Calu3 (cell line): ENCODE data around the gene COPG2. TPM values are rescaled to one million over a fixed set of nuclear protein-coding genes. Genes with fewer than 3 reads are reported as not detected.
"Not testable (repeated sequence)": the region's sequence is repeated elsewhere in the genome, so short reads cannot be mapped to it uniquely, and the experiment has no call there.

ENCODE experiments used
- BruUV-seq: library from RNA; stranded (reverse); fragments of 400-500 nt; replicated peaks from 2 replicates; lab custom pipeline; 2021; lab: Mats Ljungman, UMichigan
- CTCF ChIA-PET: fragments of 300-600 bp; sonication (Branson Sonifier 250); formaldehyde crosslinking; loops from one replicate; lab custom pipeline; 2022; ENCODE audit warnings: antibody characterized with exemption; lab: Charles Lee
- DNase-seq: peaks from one replicate; pipeline ENCODE4 v3.0.0; 2022
- H3K27ac Mint-ChIP-seq: one replicate; pipeline ENCODE4 v1.8.0; 2022; ENCODE audit warnings: mixed read lengths; ENCODE audit not compliant: unreplicated experiment
- H3K27me3 Mint-ChIP-seq: one replicate; pipeline ENCODE4 v1.8.0; 2022; ENCODE audit warnings: mixed read lengths; ENCODE audit not compliant: unreplicated experiment
- H3K36me3 Mint-ChIP-seq: one replicate; pipeline ENCODE4 v1.8.0; 2022; ENCODE audit warnings: mild to moderate bottlenecking, moderate library complexity, mixed read lengths; ENCODE audit not compliant: insufficient read depth, unreplicated experiment
- H3K4me1 Mint-ChIP-seq: one replicate; pipeline ENCODE4 v1.8.0; 2022; ENCODE audit warnings: mild to moderate bottlenecking, low read depth, mixed read lengths; ENCODE audit not compliant: unreplicated experiment
- H3K4me3 Mint-ChIP-seq: one replicate; pipeline ENCODE4 v1.8.0; 2022; ENCODE audit warnings: mild to moderate bottlenecking, low read depth, moderate library complexity, mixed read lengths; ENCODE audit not compliant: unreplicated experiment
- H3K9me3 Mint-ChIP-seq: one replicate; pipeline ENCODE4 v1.8.0; 2022; ENCODE audit warnings: low read depth, mixed read lengths; ENCODE audit not compliant: unreplicated experiment
- CTCF ChIP-seq: fragments of 200-600 bp; IDR thresholded peaks from one replicate; pipeline ENCODE4 v1.8.0; 2022; ENCODE audit warnings: antibody characterized with exemption; ENCODE audit not compliant: unreplicated experiment
- intact Hi-C: fragments of 100-400 bp; cut with micrococcal nuclease; formaldehyde crosslinking; loops from one replicate; pipeline ENCODE4 v1.10.0; 2022; ENCODE audit not compliant: unreplicated experiment
- total RNA-seq: library from RNA; stranded (reverse); gene quantifications from 2 replicates; pipeline ENCODE4 v1.2.3, GENCODE V29; 2022

Gene COPG2
- total RNA-seq, 1 experiment from 2014 or later = 18.2 TPM

GRCh38 chr7:130697820-130698219 is 29.3 kb upstream of the COPG2 start:
- DNase-seq = no peak
- no peak for TF ChIP-seq CTCF
- Mint-ChIP-seq H3K4me3 (no peak overlapping the region), H3K27me3 (no peaks in the 10 kb centered on the region), H3K4me1 (no peaks in the 10 kb centered on the region), H3K9me3 (no peaks in the 10 kb centered on the region), H3K36me3 (no peaks in the 10 kb centered on the region), H3K27ac (no peak overlapping the region)
- intact Hi-C loops = loop anchor here (5.0 kb wide), 1 partner anchor 456 kb away; no protein-coding TSS in a partner anchor
- CTCF ChIA-PET = no interaction called here
- BruUV-seq = no TSS peak

GRCh38 chr7:130695840-130696239 is 27.3 kb upstream of the COPG2 start:
- intact Hi-C loops = loop anchor here (5.0 kb wide), 1 partner anchor 454 kb away; no protein-coding TSS in a partner anchor
- DNase-seq = peak; percentile 9
- Mint-ChIP-seq H3K9me3 (no peaks in the 10 kb centered on the region), H3K4me1 (no peaks in the 10 kb centered on the region), H3K4me3 (no peak overlapping the region), H3K27me3 (no peaks in the 10 kb centered on the region), H3K36me3 (no peaks in the 10 kb centered on the region), H3K27ac (no peak overlapping the region)
- TF ChIP-seq CTCF = peak; percentile 48
- no TSS peak for BruUV-seq
- CTCF ChIA-PET = no interaction called here

GRCh38 chr7:130692396-130692795 is 23.8 kb upstream of the COPG2 start:
- H3K36me3 Mint-ChIP-seq, DNase-seq, H3K27me3 Mint-ChIP-seq, H3K4me3 Mint-ChIP-seq, H3K27ac Mint-ChIP-seq, intact Hi-C loops, BruUV-seq, H3K4me1 Mint-ChIP-seq, CTCF ChIA-PET, H3K9me3 Mint-ChIP-seq: not testable (repeated sequence)

GRCh38 chr7:130689683-130690082 is 21.1 kb upstream of the COPG2 start:
- CTCF ChIA-PET = no interaction called here
- Mint-ChIP-seq H3K4me1 (no peaks in the 10 kb centered on the region), H3K27ac (no peak overlapping the region), H3K36me3 (no peaks in the 10 kb centered on the region), H3K9me3 (peaks cover 5% of the 10 kb centered on the region), H3K4me3 (no peak overlapping the region), H3K27me3 (no peaks in the 10 kb centered on the region)
- no TSS peak for BruUV-seq
- no peak for TF ChIP-seq CTCF
- intact Hi-C loops = no loop called here
- DNase-seq = no peak

- Mint-ChIP-seq H3K9me3 (peaks cover 2% of the 10 kb centered on the region), H3K27ac (no peak overlapping the region), H3K4me1 (no peaks in the 10 kb centered on the region), H3K4me3 (no peak overlapping the region), H3K27me3 (peaks cover 31% of the 10 kb centered on the region), H3K36me3 (no peaks in the 10 kb centered on the region)
- DNase-seq = no peak
- no TSS peak for BruUV-seq
- CTCF ChIA-PET = no interaction called here
- intact Hi-C loops = no loop called here
- TF ChIP-seq CTCF = no peak
These were observed 14.5 kb upstream of the COPG2 start for GRCh38 chr7:130683026-130683425.
